Gastrocnemius medialis (tissue), 4 donors: ENCODE data around the gene COPG1. TPM values are rescaled to one million over a fixed set of nuclear protein-coding genes. Genes with fewer than 3 reads are reported as not detected.

Experiments
- ATAC-seq, 2 donors: fragments of 150-250 bp; one replicate each; pipeline ENCODE4 v1.9.1; 2016
- DNase-seq, 2 donors: peaks; one replicate each; pipeline ENCODE4 v3.0.0-alpha.2; 2019
- H3K27ac ChIP-seq, 4 donors: fragments of 200-600 bp; sonication (generic); 1 replicate in 1 of 4; 2 replicates in 3 of 4; pipeline ENCODE4 v1.5.1; 2016 to 2018; ENCODE audit warnings: mild to moderate bottlenecking in 2 of 4, moderate library complexity in 1 of 4
- H3K27me3 ChIP-seq, 3 donors: fragments of 200-600 bp; sonication (generic) in 2 of 3; 1 replicate in 1 of 3; 2 replicates in 2 of 3; pipeline versions ENCODE4 v1.5.1 to v1.6.0; 2016 to 2019; ENCODE audit warnings: mild to moderate bottlenecking in 1 of 3, moderate library complexity in 1 of 3
- H3K36me3 ChIP-seq, 2 donors: fragments of 200-600 bp; sonication (generic) in 1 of 2; one replicate each; pipeline ENCODE4 v1.5.1; 2017 to 2018
- H3K4me1 ChIP-seq, 2 donors: fragments of 200-600 bp; sonication (generic) in 1 of 2; one replicate each; pipeline ENCODE4 v1.5.1; 2016 to 2017; ENCODE audit warnings: mild to moderate bottlenecking in 2 of 2
- H3K4me3 ChIP-seq, 4 donors: fragments of 200-600 bp; sonication (generic) in 3 of 4; 1 replicate in 1 of 4; 2 replicates in 3 of 4; pipeline ENCODE4 v1.5.1; 2016 to 2019; ENCODE audit warnings: mild to moderate bottlenecking in 2 of 4
- H3K9me3 ChIP-seq, 3 donors: fragments of 200-600 bp; sonication (generic) in 2 of 3; 1 replicate in 1 of 3; 2 replicates in 2 of 3; pipeline ENCODE4 v1.5.1; 2016 to 2019
- POLR2A ChIP-seq, 2 donors: fragments of 450-650 bp; IDR thresholded peaks; one replicate each; pipeline ENCODE4 v1.6.1; 2017; ENCODE audit warnings: antibody characterized with exemption in 2 of 2, mild to moderate bottlenecking in 2 of 2, moderate library complexity in 2 of 2
- in situ Hi-C, 4 donors: fragments of 200-750 bp; cut with MboI; loops; one replicate each; pipeline versions ENCODE4 v1.15.0 to v1.8.0; 2017; ENCODE audit warnings: low sequenced_read_pairs in 4 of 4
- intact Hi-C: fragments of 100-400 bp; cut with DNase I; formaldehyde crosslinking; loops from one replicate; pipeline ENCODE4 v1.15.1; 2023; ENCODE audit warnings: low total_unique reads
- total RNA-seq, 4 donors: library from RNA; depleted of rRNA; stranded (reverse); fragments of >200 nt; gene quantifications; one replicate each; pipeline versions ENCODE4 v1.1.0 to v1.2.3, GENCODE V29; 2016
- TF ChIP-seq, protein P1 (sequence below), 5 experiments: fragments of 450-650 bp in 3 of 5; fragments of 200-600 bp in 2 of 5; sonication (generic) in 2 of 5; IDR thresholded peaks in 4 of 5; conservative IDR thresholded peaks in 1 of 5; 1 replicate in 4 of 5; 2 replicates in 1 of 5; pipeline ENCODE4 v1.5.1; 2016 to 2019; ENCODE audit warnings: antibody characterized with exemption in 5 of 5, mild to moderate bottlenecking in 3 of 5, moderate library complexity in 3 of 5

Gene COPG1
- total RNA-seq, 4 donors from 2014 or later = 59.7 to 101 (median 79.8) TPM

DNA sequence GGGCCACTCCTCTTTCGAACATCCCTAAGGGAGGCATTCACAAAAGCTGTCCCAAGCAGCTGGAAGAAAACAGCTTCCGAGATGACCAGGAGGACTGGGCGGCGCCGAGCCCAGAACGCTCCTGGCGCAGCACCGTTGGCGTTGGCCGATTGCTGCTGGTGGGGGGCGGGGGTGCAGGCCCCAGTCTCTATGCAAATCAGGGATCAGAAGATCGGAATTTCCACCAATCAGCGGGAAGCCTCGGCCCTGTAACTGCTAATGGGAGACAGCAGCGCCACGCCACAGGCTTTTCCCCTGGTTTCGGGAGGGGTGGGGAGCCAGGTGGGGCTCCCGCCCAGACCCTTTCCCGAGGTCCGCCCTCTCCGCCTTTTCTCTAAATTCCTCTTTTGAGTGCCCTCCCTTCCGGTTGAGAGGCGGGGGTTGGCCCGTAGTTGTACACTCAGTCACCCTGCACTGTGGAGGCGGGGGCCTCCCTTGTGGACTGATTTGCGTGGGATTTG, 56.2 kb downstream of the COPG1 start:
- Histone ChIP-seq H3K27ac (peak overlapping the region; percentile 51 to 69 (median 56)), H3K9me3 (no peaks in the 10 kb centered on the region), H3K4me3 (peak overlapping the region in 3 of 4 donors; percentile 13 to 21 (median 21)), H3K4me1 (no peaks in the 10 kb centered on the region), H3K36me3 (peaks cover 0 to 42% of the 10 kb centered on the region in 2 donors), H3K27me3 (no peaks in the 10 kb centered on the region)
- TF ChIP-seq POLR2A (IDR thresholded peaks at IDR 0.05) = peak in 1 of 2 donors; percentile 35
- TF ChIP-seq, protein P1, sequence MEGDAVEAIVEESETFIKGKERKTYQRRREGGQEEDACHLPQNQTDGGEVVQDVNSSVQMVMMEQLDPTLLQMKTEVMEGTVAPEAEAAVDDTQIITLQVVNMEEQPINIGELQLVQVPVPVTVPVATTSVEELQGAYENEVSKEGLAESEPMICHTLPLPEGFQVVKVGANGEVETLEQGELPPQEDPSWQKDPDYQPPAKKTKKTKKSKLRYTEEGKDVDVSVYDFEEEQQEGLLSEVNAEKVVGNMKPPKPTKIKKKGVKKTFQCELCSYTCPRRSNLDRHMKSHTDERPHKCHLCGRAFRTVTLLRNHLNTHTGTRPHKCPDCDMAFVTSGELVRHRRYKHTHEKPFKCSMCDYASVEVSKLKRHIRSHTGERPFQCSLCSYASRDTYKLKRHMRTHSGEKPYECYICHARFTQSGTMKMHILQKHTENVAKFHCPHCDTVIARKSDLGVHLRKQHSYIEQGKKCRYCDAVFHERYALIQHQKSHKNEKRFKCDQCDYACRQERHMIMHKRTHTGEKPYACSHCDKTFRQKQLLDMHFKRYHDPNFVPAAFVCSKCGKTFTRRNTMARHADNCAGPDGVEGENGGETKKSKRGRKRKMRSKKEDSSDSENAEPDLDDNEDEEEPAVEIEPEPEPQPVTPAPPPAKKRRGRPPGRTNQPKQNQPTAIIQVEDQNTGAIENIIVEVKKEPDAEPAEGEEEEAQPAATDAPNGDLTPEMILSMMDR (IDR thresholded peaks at IDR 0.05 in 4 of 5, conservative IDR thresholded peaks at IDR 0.05 in 1 of 5) = no peak
- peak; percentile 48 to 74 for DNase-seq
- ATAC-seq = peak; percentile 57 to 61
- in situ Hi-C loops (no loop called here), intact Hi-C loops (no loop called here)

GRCh38 chr3:129308636-129309035, 59.2 kb downstream of the COPG1 start:
- intact Hi-C loops (no loop called here), in situ Hi-C loops (no loop called here)
- Histone ChIP-seq H3K4me1 (peaks cover 4% of the 10 kb centered on the region in 2 donors), H3K9me3 (no peaks in the 10 kb centered on the region), H3K4me3 (no peak overlapping the region), H3K27me3 (no peaks in the 10 kb centered on the region), H3K36me3 (peaks cover 0 to 18% of the 10 kb centered on the region in 2 donors), H3K27ac (no peak overlapping the region)
- ATAC-seq (no peak), DNase-seq (no peak)
- TF ChIP-seq, protein P1 (IDR thresholded peaks at IDR 0.05 in 4 of 5, conservative IDR thresholded peaks at IDR 0.05 in 1 of 5) = no peak
- no peak for TF ChIP-seq POLR2A (IDR thresholded peaks at IDR 0.05)

DNA sequence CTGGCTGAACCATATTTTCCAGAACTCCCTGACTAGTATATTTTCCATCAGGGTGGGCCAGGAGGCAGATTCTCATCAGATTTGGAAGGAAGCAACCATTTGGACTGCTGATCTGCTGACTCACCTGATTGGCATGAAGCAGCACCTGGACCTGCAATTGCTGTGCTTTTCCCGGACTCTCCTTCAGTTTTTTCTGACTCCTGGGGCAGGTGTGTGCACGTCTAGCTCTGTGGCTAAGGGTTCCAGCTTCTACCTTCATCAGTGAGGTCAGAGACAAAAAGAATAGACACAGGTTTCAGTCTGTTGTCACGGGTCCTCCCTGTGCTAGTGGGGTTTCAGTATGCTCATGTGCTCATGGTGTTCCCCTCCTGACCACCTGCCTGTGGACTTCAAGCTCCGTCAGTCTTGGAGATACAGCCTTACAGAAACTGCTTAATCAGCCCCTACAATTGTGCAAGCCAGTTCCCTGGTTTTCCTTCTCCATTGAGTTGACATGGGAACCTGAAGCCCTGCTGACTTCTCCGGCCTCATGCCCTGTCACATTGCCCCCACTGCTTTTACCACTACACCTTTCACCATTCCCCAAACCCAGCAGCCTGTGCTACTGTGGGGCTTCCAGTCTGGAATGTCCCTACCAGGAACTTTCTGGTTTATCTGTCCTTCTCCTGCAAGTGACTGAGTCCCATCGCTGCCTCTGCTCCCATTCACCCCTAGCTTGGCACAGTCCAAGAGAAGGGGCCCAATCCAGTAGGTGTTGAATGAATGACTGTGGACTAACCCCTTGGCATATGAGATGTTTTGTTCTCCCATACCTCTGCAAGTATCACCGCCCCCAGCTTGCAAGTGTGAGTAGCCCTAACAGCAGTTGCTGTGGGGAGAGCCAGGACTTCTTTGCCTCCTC, 61.0 kb downstream of the COPG1 start:
- H3K36me3 ChIP-seq = peaks cover 0 to 3% of the 10 kb centered on the region in 2 donors
- H3K27ac ChIP-seq = no peak overlapping the region
- no peaks in the 10 kb centered on the region for H3K27me3 ChIP-seq
- no peak overlapping the region for H3K4me3 ChIP-seq
- intact Hi-C loops (no loop called here), in situ Hi-C loops (loop anchor here in 1 of 4 donors (5.0 kb wide), 1 partner anchor 38 kb away; no protein-coding TSS in a partner anchor)
- TF ChIP-seq POLR2A (IDR thresholded peaks at IDR 0.05) = no peak
- TF ChIP-seq, protein P1 (IDR thresholded peaks at IDR 0.05 in 4 of 5, conservative IDR thresholded peaks at IDR 0.05 in 1 of 5) = no peak
- no peak for DNase-seq
- no peak for ATAC-seq
- peaks cover 13 to 14% of the 10 kb centered on the region in 2 donors for H3K4me1 ChIP-seq
- no peaks in the 10 kb centered on the region for H3K9me3 ChIP-seq

DNA sequence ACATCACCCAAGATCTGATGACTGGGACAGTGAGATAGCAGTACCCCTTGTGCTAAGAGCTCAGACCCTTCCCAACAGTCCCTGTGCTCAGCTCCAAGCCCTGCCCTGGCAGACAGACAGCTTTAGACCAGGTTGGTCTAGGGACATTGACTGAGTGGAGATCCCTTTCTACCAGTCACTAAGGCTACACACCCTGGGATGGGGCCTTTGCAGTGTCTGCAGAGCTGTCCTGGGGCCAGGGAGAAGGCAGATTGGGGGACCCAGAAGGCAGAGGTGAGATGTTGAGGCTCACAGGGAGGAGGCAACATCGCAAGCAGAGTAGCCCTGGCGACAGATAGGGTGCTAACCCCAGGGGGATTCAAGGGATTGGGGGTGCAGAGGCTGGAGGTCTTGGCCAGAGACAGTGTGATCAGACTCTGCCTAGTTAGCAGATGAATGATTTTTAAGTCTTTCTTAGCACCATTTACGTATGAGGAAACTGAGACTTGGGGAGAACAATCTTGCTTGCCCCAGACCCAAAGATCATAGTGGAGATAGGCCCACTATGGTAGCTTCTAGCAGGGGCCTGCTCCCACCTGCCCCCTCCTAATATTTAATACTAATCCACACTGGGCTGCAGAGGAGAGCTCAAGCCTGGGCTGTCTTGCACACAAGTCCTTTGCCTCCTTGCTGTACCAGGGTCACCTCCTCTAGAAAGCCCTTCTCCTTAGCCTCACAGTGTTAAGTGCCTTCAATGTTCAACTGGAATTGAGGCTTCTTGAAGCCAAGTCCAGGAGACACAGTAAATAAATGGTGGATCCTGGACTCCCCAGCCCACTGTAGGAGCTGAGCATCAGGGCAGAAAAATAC, 61.9 kb downstream of the COPG1 start:
- ATAC-seq = no peak
- H3K9me3 ChIP-seq = no peaks in the 10 kb centered on the region
- TF ChIP-seq POLR2A (IDR thresholded peaks at IDR 0.05) = no peak
- TF ChIP-seq, protein P1 (IDR thresholded peaks at IDR 0.05 in 4 of 5, conservative IDR thresholded peaks at IDR 0.05 in 1 of 5) = no peak
- in situ Hi-C loops (loop anchor here in 1 of 4 donors (5.0 kb wide), 1 partner anchor 39 kb away; no protein-coding TSS in a partner anchor), intact Hi-C loops (no loop called here)
- no peak for DNase-seq
- no peaks in the 10 kb centered on the region for H3K27me3 ChIP-seq
- peak overlapping the region in 1 of 4 donors; percentile 31 for H3K27ac ChIP-seq
- no peaks in the 10 kb centered on the region for H3K36me3 ChIP-seq
- H3K4me3 ChIP-seq = no peak overlapping the region
- H3K4me1 ChIP-seq = peaks cover 13 to 14% of the 10 kb centered on the region in 2 donors
